Activated CD4-positive, alpha-beta T cell treated with anti-CD3 and anti-CD28 coated beads, Interleukin-2, amount 50 U/mL, for 1 hour (primary cell): ENCODE measurements around the gene XRRA1.

Source experiments
- DNase-seq: peaks from one replicate; pipeline ENCODE4 v3.0.0-alpha.2; 2020

Gene XRRA1

DNA sequence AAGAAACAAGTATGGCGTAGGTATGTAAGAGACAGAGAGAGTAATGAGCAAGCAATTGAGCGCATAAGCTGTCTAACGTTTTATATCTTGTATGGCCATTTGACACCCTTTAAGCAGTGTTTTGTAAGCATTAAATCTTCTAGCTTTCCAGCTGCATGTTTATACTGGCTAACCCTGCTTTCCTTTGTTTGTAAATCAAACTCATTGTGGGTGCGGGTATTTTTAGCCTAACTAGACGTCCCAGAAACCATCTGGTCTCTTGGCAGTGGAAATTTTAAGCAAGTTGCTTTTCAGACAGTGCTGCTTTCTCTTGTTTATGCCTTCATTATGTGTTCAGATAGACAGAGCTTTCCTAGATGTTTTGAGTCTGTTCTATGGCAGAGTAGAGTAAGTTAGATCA lies 126.7 kb downstream of the XRRA1 start:
- DNase-seq: no peak

DNA sequence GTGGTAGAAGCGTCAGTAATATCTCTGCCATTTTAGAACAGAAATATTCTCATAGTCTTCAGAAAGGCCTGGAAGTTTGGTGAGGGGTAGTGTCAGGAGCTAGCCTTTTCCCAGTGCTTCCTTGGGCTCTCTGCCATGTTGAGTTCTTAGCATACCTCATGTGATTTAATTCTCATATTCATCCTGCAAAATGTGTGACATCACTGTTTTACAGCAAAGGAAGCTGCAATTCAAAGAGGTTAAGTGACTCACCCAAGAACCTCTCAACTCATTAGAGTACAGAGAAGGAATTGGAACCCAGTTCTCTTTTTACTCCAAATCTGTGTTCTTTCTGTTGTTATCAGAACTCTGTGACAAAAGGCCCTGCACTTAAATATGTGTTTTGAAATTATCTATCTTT lies 128.1 kb downstream of the XRRA1 start:
- no peak for DNase-seq

DNA sequence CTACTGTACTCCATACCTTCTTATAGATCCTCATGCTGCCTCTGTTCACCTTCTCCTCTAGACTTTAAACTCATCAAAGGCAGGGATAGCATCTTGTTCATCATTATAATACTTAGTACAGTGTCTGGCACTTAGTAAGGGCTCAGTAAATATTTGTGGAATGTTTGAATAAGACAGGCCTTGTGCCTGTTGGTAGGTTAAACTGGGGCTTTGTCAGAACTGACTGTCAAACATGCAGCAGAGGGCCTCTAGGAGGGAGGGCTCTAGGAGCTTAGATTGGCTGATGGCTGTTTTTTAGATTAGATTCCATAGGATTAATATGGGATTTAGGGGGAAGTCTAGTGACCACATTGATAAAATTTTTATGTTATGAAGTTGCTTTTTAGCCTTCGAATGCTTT lies 129.5 kb downstream of the XRRA1 start:
- DNase-seq: no peak

DNA sequence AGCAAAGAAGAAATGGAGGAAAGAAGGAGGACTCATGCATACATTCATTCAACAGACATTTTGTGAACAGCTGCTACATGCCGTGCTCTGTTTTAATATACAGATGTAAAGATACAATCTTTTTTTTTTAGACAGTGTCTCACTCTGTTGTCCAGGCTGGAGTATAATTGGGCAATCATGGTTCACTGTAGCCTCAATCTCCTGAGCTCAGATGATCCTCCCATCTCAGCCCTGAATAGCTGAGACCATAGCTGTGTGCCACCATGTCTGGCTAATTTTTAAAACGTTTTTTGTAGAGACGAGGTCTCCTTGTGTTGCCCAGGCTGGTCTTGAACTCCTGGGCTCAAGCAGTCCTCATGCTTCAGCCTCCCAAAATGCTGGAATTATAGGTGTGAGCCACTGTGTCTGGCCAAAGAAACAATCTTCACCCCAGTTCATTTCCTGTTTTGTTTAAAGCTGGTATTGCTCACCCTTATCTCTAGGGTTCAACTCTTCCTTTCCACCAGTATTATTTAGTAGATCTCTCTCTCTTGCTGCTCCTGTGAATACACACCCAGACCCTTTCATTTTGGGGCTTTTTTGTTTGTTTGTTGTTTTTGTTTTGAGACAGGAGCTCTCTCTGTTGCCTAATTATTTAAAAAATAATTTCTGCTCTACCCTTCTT lies 130.5 kb downstream of the XRRA1 start:
- no peak for DNase-seq

DNA sequence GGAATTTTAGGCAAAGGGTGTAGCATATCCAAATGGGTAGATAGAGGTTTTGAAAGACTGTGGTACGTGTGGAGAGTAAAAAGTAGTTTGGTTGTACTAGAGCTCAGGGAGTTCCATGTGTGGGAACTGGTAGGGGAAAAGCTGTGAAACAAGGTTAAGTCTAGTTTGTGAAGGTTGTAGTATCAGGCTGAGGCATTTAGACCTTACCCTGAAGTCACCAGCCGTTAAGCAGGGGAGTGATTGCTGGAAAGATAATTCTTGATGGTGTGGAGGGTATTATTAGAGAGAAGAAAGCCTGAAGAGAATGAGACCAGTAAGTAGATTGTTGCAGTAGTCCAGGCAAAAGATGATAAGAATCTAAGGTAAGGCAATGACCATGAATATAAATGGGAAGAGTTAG lies 132.2 kb downstream of the XRRA1 start:
- no peak for DNase-seq

DNA sequence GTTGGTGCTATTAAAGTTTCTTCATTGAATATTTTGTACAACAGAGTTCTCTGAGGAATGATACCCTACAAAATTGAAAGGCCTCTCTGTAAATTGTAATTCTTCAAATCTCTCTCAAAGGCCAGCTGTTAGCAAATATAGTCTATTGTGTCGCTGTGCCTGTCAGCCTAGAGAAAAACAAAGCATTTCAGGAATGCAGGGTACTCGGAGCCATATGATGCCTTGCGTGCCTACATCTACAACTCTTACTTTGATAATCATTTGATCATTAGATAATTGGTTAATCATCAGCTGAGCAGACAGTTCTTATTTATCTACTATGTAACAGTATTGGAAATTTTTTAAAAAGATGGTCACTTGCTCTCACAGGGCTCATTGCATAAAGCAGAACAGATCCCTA lies 132.9 kb downstream of the XRRA1 start:
- DNase-seq: no peak

DNA sequence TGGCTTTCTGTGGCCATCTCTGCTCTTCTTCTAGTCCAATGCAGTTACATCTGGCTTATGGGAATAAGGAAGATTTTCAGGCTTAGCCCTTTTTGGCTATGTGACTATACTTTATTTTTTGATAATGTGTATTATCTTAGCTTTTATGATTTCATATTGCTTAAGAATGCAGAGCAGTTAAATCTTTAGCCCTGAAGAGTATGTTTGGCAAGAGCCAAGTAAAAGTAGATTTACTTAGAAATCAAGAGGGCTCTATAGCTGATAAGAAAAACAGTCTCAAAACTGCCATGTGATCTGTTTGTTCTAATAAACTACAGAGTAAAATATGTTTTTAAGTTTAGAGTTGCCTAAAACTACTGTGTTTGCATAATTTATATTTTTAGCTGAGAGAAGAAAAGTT lies 139.1 kb downstream of the XRRA1 start:
- no peak for DNase-seq

DNA sequence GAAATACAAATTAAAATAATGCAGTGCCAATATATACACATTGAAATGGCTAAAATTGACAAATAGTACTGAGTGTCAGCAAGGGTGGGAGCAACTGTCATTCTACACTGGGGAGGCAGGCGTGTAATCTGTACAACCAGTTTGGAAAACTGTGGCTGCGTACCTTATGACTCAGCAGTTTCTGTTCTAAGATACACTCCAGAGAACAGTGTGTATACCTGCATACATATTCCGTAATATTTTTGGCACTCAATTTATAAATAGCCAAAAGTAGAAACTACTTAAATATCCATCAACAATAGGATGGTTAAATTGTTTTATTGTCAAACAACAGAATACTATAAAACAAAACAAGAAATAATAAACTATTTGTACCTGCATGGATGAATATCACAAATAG lies 142.6 kb downstream of the XRRA1 start:
- DNase-seq: no peak

DNA sequence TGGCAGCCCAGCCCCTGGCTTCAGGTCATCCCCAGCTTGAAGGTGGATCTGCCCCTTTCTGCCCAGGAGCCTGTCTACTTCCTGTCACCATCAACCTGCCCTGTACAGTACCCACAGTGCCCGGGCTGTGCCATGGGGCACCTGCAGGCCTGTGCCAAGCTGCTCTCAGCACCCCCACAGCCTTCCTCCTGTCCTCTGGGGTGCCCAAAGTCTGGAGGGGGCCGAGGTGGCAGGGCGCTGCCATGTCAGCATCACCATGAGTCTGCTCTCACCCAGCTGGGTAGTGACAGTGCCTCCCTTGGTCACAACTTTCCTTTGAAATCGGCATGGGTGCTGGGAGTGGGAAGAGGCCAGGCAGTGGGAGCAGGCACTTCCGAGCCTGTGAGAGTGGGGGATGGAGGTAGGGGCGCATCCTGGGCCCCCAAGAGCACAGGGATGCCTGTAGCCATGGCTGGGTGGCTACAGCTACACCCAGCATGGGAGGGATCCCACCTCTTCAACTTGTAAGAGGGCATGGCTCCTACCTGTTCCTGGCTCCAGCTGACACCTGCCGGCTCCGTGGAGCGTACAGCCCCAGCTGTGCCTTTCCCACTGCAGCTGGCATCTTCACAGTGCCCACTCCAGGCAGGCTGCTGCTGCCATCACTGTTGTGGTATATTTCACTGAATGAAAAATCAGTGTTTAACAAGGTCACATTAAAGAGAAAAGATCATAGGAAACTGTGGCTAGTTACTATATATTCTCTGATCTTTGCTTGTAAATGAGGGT lies 157.4 kb downstream of the XRRA1 start:
- DNase-seq: no peak
